Stimulated activated CD8-positive, alpha-beta memory T cell treated with anti-CD3 and anti-CD28 coated beads, Interleukin-7, amount 100 ng/mL, for 24 hours (primary cell): ENCODE measurements around the gene TMEM80.

ENCODE experiments used
- DNase-seq: peaks from one replicate; pipeline ENCODE4 v3.0.0-alpha.2; 2020; ENCODE audit warnings: low read depth

Gene TMEM80

GRCh38 chr11:699753-700152 lies 4.1 kb downstream of the TMEM80 start:
- DNase-seq: no peak

DNA sequence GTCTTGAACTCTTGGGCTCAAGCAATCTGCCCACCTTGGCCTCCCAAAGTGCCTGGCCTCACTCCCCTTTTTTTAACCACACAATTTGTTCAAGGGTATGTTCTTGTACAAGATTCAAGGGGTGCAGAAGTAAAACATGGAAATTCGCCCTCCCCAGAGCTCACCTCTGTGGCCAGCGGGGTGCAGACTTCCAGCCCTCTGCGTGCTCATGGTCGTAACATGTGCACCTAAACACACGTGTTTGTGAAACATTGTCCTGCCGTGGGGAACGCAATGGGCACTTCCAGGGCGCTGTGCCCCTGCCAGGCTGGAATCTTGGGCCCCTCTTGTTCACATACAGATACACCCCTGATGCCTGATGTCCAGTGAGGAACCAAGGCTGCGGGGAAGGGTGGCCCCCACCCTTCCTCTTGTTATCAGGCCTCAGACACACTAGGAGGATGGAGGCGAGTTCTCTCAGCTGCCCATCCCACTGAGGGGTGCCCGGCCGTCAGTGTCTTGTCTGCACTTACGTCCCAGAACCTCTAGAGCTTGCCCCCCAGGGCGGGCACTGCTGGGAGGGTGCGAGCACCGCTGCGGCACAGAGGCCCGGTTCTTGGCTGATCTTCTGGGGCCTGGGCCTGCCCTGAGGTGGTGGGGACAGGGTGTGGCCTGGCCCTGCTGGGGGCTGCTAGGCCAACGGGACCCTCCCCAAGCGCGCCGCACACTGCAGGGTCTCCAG lies 6.3 kb downstream of the TMEM80 start:
- DNase-seq: no peak

DNA sequence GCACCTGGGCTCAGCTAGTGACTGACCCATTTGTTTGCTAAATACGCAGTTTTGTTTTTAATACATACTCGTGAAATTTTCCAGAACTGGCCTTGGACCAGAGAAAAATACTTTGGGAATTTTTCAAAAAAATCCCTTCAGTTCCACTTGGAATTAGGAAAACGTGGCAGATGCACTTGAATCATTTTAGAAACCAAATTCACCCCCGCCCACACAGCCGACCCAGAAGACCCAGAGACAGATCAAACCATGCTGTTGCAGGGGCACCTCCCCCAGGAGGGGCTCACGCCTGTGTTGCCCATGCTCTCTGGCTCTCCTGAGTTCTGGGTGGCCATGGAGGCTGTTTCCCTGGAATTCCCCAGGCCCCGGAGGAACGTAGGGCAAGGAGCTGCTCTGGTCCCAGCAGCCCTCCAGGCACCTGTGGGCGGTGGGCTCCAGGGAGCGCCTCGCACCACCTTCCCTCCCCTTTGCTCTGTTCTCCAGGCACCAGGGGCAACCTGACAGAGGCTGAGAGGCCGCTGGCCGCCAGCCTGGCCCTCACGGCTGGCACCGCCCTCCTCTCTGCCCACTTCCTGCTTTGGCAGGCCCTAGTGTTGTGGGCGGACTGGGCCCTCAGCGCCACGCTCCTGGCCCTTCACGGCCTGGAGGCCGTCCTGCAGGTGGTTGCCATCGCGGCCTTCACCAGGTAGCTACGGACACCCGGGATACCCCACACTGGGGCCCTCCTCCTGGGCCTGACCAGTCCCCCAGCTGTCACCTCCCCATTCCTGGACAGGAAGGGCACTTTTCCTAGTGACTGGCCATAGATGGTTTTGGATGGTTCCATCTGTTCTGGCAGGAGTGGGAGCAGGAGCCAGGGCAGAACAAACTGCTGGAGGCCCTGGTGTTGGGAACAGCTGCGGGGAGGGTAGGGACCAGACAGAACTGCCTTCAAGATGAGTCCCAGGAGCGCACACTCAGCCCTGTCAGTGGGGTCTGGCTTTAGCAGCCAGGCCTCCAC lies 7.1 kb downstream of the TMEM80 start:
- no peak for DNase-seq

GRCh38 chr11:703506-703905 lies 7.9 kb downstream of the TMEM80 start:
- no peak for DNase-seq

DNA sequence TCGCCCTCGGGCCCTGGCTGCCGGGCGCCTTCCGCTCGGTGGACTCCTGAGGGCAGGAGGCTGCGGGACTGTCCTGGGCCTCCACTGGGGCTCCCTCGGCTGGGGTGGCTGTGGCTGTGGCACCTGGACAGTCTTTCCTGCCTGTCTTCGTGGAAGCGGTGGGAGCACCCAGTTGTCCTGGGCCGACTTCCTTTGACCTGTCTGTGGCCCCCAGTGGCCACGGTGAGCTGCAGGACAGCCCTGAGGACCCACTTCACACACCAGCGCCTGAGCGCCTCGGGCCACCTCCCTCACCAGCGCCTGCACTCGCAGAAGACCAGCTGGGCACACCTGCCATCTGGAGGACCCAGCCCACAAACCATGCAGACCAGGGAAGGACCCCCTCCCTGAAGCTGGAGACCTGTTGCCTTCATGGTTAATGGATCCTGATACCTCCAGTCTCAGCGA lies 8.6 kb downstream of the TMEM80 start:
- DNase-seq: no peak

GRCh38 chr11:704781-705645 lies 9.4 kb downstream of the TMEM80 start:
- DNase-seq: no peak

GRCh38 chr11:705646-706438 lies 10.2 kb downstream of the TMEM80 start, which contains the start of gene EPS8L2:
TSS of gene EPS8L2 (plus strand) at chr11:706231. CDS start at chr11:709408, 3,177 bp downstream.
- DNase-seq: no peak

GRCh38 chr11:706439-706956 lies 10.9 kb downstream of the TMEM80 start:
- no peak for DNase-seq

- no peak for DNase-seq
Measured at GRCh38 chr11:706957-707816, 11.6 kb downstream of the TMEM80 start.

DNA sequence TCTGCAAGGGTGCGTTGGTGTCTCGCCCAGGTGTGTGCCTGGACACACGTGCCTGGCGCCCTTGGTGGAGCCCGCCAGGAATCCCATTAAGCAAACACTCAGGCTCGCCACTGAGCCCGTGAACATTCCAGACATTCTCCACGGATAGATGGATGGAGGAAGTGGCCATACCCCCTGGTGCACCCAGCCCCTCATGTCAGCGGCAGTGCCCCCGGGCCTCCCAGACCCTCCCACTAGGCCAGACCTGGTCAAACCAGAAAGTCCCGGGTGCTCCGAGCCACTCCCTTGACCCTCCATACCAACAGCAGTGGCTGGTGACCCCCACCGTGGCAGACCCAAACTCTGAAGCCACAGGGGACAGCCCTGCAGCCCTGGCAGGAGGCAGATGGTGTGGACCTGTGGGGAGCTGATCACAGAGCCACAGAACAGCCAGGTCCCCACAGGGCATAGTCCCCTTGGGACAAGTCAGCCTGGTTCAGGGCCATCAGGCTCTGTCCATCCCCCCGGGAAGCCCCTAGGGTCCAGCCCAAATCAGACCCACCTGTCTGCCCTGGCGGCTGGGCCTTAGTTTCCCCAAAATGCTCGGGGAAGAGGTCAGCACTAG lies 12.3 kb downstream of the TMEM80 start:
- no peak for DNase-seq

DNA sequence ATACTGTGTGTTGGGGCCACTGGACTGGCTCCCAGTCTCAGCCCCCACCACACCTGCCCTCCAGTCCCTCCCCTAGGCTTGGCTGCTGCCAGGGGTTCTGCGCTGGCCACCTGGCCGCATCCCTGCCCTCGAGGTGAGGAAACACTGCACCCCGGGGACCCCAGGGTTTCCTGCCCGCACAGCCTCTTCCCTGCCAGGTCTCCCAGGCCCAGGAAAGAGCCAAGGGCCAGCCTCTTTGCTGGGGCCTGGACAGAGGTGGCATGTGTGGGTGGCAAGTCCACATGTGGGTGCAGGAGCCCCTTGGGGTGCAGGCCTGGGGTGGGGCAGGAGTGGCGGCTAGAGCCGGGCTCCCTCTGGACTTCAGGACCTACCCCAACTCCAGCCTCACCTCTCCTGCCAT lies 12.9 kb downstream of the TMEM80 start:
- no peak for DNase-seq

- DNase-seq: no peak
Measured at GRCh38 chr11:709109-709997, 13.7 kb downstream of the TMEM80 start.

- no peak for DNase-seq
Measured at GRCh38 chr11:714436-714835, 18.8 kb downstream of the TMEM80 start.

DNA sequence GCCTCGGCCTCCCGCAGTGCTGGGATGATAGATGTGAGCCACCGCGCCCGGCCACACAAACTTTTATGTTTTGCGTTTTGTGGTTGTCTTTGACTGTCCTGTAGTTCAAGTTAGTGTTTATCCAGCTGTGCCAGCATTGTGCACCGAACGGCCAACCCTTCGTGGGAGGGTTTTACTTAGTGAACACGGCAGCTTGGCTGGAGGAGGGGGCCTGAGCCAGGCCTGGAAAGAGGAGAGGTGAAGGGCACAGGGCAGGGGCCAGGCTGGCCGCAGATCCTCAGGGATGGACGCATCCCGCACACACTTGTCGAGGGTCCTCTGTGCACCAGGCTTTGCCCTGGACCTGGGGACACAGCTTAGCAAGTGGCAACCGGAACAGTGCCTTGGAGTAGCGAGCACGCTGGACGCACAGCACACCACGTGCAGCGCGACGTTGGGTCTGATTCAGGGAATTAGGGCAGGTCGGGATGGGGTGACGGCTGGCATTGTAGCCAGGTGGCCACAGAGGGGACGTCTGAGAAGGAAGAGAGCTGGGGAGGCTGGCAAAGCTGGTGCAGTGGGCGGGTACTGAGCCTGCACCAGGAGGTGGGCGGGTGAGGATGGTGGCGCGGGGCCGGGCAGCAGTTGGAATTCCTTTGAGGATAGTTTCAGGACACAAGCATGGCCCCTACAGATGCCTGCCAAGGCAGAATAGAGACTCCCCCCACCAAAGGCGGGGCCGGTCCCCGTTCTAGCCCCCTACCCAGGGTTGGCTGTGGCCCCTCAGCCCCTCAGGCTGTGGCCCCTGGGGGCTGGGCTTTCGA lies 23.8 kb downstream of the TMEM80 start:
- no peak for DNase-seq

DNA sequence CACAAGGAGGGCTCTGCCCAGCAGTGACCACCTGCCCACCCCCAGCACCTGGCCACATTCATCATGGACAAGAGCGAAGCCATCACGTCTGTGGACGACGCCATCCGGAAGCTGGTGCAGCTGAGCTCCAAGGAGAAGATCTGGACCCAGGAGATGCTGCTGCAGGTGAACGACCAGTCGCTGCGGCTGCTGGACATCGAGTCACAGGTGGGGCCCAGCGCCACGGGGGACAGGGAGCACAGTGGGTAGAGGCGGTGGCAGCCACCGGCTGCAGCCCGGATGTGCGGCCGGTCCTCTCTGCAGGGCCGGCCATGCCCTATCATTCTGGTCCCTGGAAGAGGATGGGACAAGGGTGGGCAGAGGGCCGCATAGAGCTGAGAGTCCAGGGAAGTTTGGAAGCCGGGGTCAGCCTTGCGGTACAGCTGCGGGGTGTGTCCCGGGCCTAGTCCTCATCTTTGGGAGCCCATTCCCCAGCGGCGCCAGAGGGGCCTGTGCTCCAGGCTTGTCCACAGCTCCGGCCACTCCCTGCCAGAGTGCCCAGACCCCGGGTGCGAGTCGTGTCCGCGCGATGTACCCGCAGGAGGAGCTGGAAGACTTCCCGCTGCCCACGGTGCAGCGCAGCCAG lies 24.5 kb downstream of the TMEM80 start:
- no peak for DNase-seq

GRCh38 chr11:720642-721246 lies 25.1 kb downstream of the TMEM80 start:
- DNase-seq: no peak
